ENCODE measurements around the gene CDK14. TPM values are rescaled to one million over a fixed set of nuclear protein-coding genes. Genes with fewer than 3 reads are reported as not detected.

The CDK14 gene
- total and polyA plus RNA-seq, 2 of the 8 experiments (the other 6 are each of a cell fraction or from before 2014, with no cell fraction given), result 5.5 to 47.3 TPM

DNA sequence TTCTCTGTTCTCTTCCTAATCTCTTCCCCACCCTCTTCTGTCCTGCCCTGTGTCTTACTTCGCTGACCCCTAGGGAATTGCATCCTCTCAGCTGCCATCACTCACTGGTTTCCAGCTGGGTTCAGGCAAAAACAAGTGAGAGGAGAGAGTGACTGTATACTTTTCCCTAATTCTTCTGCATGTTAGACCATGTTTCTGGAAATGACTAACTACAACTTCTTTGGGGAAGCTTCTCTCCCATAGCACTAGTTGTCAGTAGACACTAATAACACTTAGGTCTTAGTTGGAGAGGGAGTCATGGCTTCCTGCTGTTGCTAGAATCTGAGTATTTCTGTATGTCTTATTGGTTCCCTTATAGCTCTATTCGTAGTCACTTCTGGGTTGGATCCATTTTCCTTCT is 369.1 kb downstream of the CDK14 start:
- Histone ChIP-seq H3K9me3 (ENCODE audit: insufficient read depth in 2 of 2, low read depth in 1 of 2, low read length in 1 of 2) (no peaks in the 10 kb centered on the region), H3K18ac (ENCODE audit: extremely low read depth, low read length) (no peak overlapping the region), H2BK20ac (ENCODE audit: low read length) (no peak overlapping the region), H3K4ac (replicated peaks; ENCODE audit: insufficient read length, low read depth, low read length) (no peak overlapping the region), H3K79me2 (ENCODE audit: control insufficient read depth in 1 of 2, insufficient read depth in 2 of 2, low read length in 2 of 2) (no peaks in the 10 kb centered on the region), H3K4me1 (replicated peaks in 1 of 4; ENCODE audit: control insufficient read depth in 3 of 4, insufficient read depth in 4 of 4, low read length in 3 of 4) (peaks cover 0 to 4% (median under 1%) of the 10 kb centered on the region in 4 experiments; a peak in 2 of 7 replicates), H2AFZ (ENCODE audit: low read length) (no peak overlapping the region), H4K8ac (ENCODE audit: extremely low read depth, insufficient read depth, low read length) (no peak overlapping the region), H3K56ac (replicated peaks; ENCODE audit: insufficient read length, low read depth, low read length) (no peak overlapping the region), H3K79me1 (ENCODE audit: low read depth, low read length) (no peaks in the 10 kb centered on the region), H3K14ac (ENCODE audit: insufficient read length) (no peak overlapping the region), H4K91ac (replicated peaks; ENCODE audit: insufficient read length, low read length) (no peak overlapping the region), H3K23me2 (ENCODE audit: low read depth, low read length) (no peaks in the 10 kb centered on the region), H3K27me3 (replicated peaks in 1 of 4; ENCODE audit: control insufficient read depth in 3 of 4, extremely low read depth in 1 of 4, insufficient read depth in 3 of 4, low read length in 3 of 4) (no peaks in the 10 kb centered on the region), H3K27ac (ENCODE audit: low read depth, low read length) (no peak overlapping the region), H2BK120ac (replicated peaks; ENCODE audit: low read depth, low read length) (no peak overlapping the region), H3K4me3 (ENCODE audit: extremely low read depth in 1 of 4, insufficient read depth in 2 of 4, low read depth in 3 of 4, low read length in 4 of 4) (no peak overlapping the region), H2BK15ac (ENCODE audit: low read length) (no peak overlapping the region), H3K4me2 (ENCODE audit: insufficient read depth in 1 of 2, low read depth in 2 of 2, low read length in 2 of 2) (no peak overlapping the region), H4K5ac (ENCODE audit: insufficient read length, low read depth, low read length) (no peak overlapping the region), H3K9ac (replicated peaks in 1 of 4; ENCODE audit: extremely low read depth in 1 of 4, low read depth in 3 of 4, low read length in 3 of 4) (no peak overlapping the region), H2BK5ac (ENCODE audit: low read depth, low read length) (no peak overlapping the region), H4K20me1 (replicated peaks in 1 of 2; ENCODE audit: control insufficient read depth in 1 of 2, insufficient read depth in 2 of 2, low read length in 2 of 2) (no peaks in the 10 kb centered on the region), H2AK5ac (ENCODE audit: low read depth, low read length) (no peak overlapping the region), H3K36me3 (ENCODE audit: control insufficient read depth in 2 of 4, insufficient read depth in 4 of 4, low read length in 3 of 4) (no peaks in the 10 kb centered on the region), H3K23ac (ENCODE audit: insufficient read length) (no peak overlapping the region), H2BK12ac (ENCODE audit: low read depth, low read length) (no peak overlapping the region)
- 88% methylated on average over 2 of the region's 2 CpGs; no CpG with 5 or more reads in 1 of the 2 experiments for WGBS, 2 experiments (ENCODE audit: extremely low coverage in 1 of 2, insufficient coverage in 1 of 2, insufficient read length in 1 of 2, insufficient replicate concordance in 2 of 2, low coverage in 1 of 2, low lambda C conversion rate in 2 of 2, missing lambda C conversion rate in 1 of 2)
- ChIA-PET POLR2A (ENCODE audit: partially characterized antibody) (no interaction called here), CTCF (ENCODE audit: partially characterized antibody) (interaction anchor here (2.3 kb wide), 1 partner anchor 256 kb away, joined by 9 read pairs; no protein-coding TSS in a partner anchor)
- DNase-seq (ENCODE audit: low read depth in 1 of 2, low spot score in 2 of 2), result no peak
- FAIRE-seq, result no peak
- no peak for TF ChIP-seq MAFK (IDR thresholded peaks at IDR 0.05; ENCODE audit: low read depth, low read length)
- no peak for TF ChIP-seq SIN3A (conservative IDR thresholded peaks at IDR 0.05 in 1 of 2, IDR thresholded peaks at IDR 0.05 in 1 of 2; ENCODE audit: low read depth in 1 of 2, low read length in 2 of 2)
- TF ChIP-seq ASH2L (IDR thresholded peaks at IDR 0.05; ENCODE audit: low read length), result no peak
- TF ChIP-seq RFX5 (IDR thresholded peaks at IDR 0.05; ENCODE audit: borderline replicate concordance, low read depth, low read length), result no peak
- TF ChIP-seq RNF2 (IDR thresholded peaks at IDR 0.05; ENCODE audit: borderline replicate concordance, low read depth, low read length, missing control alignments, poor library complexity, severe bottlenecking), result no peak
- TF ChIP-seq YY1 (IDR thresholded peaks at IDR 0.05; ENCODE audit: low read depth, low read length), result no peak
- no peak for TF ChIP-seq TCF12 (IDR thresholded peaks at IDR 0.05; ENCODE audit: low read depth, low read length)
- TF ChIP-seq, protein P1, sequence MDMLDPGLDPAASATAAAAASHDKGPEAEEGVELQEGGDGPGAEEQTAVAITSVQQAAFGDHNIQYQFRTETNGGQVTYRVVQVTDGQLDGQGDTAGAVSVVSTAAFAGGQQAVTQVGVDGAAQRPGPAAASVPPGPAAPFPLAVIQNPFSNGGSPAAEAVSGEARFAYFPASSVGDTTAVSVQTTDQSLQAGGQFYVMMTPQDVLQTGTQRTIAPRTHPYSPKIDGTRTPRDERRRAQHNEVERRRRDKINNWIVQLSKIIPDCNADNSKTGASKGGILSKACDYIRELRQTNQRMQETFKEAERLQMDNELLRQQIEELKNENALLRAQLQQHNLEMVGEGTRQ (IDR thresholded peaks at IDR 0.05; ENCODE audit: low read length), result no peak
- no peak for TF ChIP-seq TAF1 (IDR thresholded peaks at IDR 0.05; ENCODE audit: low read depth, low read length)
- TF ChIP-seq RBBP5 (IDR thresholded peaks at IDR 0.05; ENCODE audit: borderline replicate concordance, low read depth, low read length), result no peak
- no peak for TF ChIP-seq RXRA (IDR thresholded peaks at IDR 0.05; ENCODE audit: insufficient read depth, low read depth, low read length)
- TF ChIP-seq TEAD4 (IDR thresholded peaks at IDR 0.05; ENCODE audit: low read depth, low read length), result no peak
- no peak for TF ChIP-seq JUN (IDR thresholded peaks at IDR 0.05; ENCODE audit: low read depth, low read length)
